GM19043 (cell line): ENCODE measurements around the gene SMTNL2.
"Not testable (repeated sequence)": the region's sequence is repeated elsewhere in the genome, so short reads cannot be mapped to it uniquely, and the experiment has no call there.

Source experiments
- ATAC-seq: cut with Tn5 transposase; IDR thresholded peaks from one replicate; pipeline ENCODE4 v1.9.1; 2021; ENCODE audit warnings: low read depth; ENCODE audit not compliant: unreplicated experiment

Gene SMTNL2

GRCh38 chr17:4598776-4599504 lies 14.6 kb downstream of the SMTNL2 start:
- ATAC-seq, result no peak

GRCh38 chr17:4599505-4600281 lies 15.4 kb downstream of the SMTNL2 start:
- ATAC-seq, result no peak

- ATAC-seq, result no peak
Observed at GRCh38 chr17:4600563-4600962, 16.2 kb downstream of the SMTNL2 start.

- ATAC-seq, result no peak
Observed at GRCh38 chr17:4601326-4601725, 17.0 kb downstream of the SMTNL2 start.

- ATAC-seq, result no peak
Observed at GRCh38 chr17:4602041-4602440, 17.7 kb downstream of the SMTNL2 start.

- ATAC-seq, result no peak
Observed at GRCh38 chr17:4604111-4604644, 19.8 kb downstream of the SMTNL2 start.

GRCh38 chr17:4604736-4605135 lies 20.4 kb downstream of the SMTNL2 start:
- ATAC-seq, result not testable (repeated sequence)

- ATAC-seq, result no peak
Observed at GRCh38 chr17:4605826-4606225, 21.5 kb downstream of the SMTNL2 start.

GRCh38 chr17:4607261-4607741 lies 23.0 kb downstream of the SMTNL2 start:
- no peak for ATAC-seq

- ATAC-seq, result no peak
Observed at GRCh38 chr17:4607773-4608187, 23.5 kb downstream of the SMTNL2 start.

- no peak for ATAC-seq
Observed at GRCh38 chr17:4609761-4610160, 25.4 kb downstream of the SMTNL2 start.

- no peak for ATAC-seq
Observed at GRCh38 chr17:4610162-4610561, 25.8 kb downstream of the SMTNL2 start.

GRCh38 chr17:4610656-4611055 lies 26.3 kb downstream of the SMTNL2 start:
- ATAC-seq, result no peak

GRCh38 chr17:4616476-4616875 lies 32.1 kb downstream of the SMTNL2 start:
- ATAC-seq, result no peak

- ATAC-seq, result no peak
Observed at GRCh38 chr17:4617090-4617489, 32.8 kb downstream of the SMTNL2 start.

GRCh38 chr17:4617590-4618351 lies 33.4 kb downstream of the SMTNL2 start:
- ATAC-seq, result no peak

GRCh38 chr17:4620531-4621101 lies 36.3 kb downstream of the SMTNL2 start:
- ATAC-seq, result no peak

- ATAC-seq, result no peak
Observed at GRCh38 chr17:4622375-4622774, 38.0 kb downstream of the SMTNL2 start.

GRCh38 chr17:4623249-4623648 lies 38.9 kb downstream of the SMTNL2 start:
- no peak for ATAC-seq

- not testable (repeated sequence) for ATAC-seq
Observed at GRCh38 chr17:4624451-4624911, 40.2 kb downstream of the SMTNL2 start.
